Measurements from ENCODE around the gene IL3. TPM values are rescaled to one million over a fixed set of nuclear protein-coding genes. Genes with fewer than 3 reads are reported as not detected.

IL3 gene
- total RNA-seq, 1 donor from 2014 or later, result not detected

DNA sequence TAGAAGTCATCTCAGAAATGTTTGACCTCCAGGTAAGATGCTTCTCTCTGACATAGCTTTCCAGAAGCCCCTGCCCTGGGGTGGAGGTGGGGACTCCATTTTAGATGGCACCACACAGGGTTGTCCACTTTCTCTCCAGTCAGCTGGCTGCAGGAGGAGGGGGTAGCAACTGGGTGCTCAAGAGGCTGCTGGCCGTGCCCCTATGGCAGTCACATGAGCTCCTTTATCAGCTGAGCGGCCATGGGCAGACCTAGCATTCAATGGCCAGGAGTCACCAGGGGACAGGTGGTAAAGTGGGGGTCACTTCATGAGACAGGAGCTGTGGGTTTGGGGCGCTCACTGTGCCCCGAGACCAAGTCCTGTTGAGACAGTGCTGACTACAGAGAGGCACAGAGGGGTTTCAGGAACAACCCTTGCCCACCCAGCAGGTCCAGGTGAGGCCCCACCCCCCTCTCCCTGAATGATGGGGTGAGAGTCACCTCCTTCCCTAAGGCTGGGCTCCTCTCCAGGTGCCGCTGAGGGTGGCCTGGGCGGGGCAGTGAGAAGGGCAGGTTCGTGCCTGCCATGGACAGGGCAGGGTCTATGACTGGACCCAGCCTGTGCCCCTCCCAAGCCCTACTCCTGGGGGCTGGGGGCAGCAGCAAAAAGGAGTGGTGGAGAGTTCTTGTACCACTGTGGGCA is 13.8 kb downstream of the IL3 start:
- no peak for TF ChIP-seq EZH2 (IDR thresholded peaks at IDR 0.05; ENCODE audit: insufficient read depth, low read length)
- TF ChIP-seq, protein P1, sequence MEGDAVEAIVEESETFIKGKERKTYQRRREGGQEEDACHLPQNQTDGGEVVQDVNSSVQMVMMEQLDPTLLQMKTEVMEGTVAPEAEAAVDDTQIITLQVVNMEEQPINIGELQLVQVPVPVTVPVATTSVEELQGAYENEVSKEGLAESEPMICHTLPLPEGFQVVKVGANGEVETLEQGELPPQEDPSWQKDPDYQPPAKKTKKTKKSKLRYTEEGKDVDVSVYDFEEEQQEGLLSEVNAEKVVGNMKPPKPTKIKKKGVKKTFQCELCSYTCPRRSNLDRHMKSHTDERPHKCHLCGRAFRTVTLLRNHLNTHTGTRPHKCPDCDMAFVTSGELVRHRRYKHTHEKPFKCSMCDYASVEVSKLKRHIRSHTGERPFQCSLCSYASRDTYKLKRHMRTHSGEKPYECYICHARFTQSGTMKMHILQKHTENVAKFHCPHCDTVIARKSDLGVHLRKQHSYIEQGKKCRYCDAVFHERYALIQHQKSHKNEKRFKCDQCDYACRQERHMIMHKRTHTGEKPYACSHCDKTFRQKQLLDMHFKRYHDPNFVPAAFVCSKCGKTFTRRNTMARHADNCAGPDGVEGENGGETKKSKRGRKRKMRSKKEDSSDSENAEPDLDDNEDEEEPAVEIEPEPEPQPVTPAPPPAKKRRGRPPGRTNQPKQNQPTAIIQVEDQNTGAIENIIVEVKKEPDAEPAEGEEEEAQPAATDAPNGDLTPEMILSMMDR (IDR thresholded peaks at IDR 0.05; ENCODE audit: insufficient read depth, low read depth, low read length), result no peak
- Mint-ChIP-seq H3K4me3 (ENCODE audit: unreplicated experiment) (no peak overlapping the region), H3K4me1 (ENCODE audit: low read depth, unreplicated experiment) (no peaks in the 10 kb centered on the region), H3K36me3 (ENCODE audit: low read depth, unreplicated experiment) (peaks cover 3% of the 10 kb centered on the region), H3K9me3 (ENCODE audit: unreplicated experiment) (peaks cover 5% of the 10 kb centered on the region), H3K27ac (ENCODE audit: unreplicated experiment) (no peak overlapping the region), H3K27me3 (ENCODE audit: low read depth, unreplicated experiment) (peaks cover 33% of the 10 kb centered on the region)
- no peak overlapping the region for H3K27ac ChIP-seq (ENCODE audit: low read depth, low read length)
- no peak overlapping the region for H3K9ac ChIP-seq (ENCODE audit: low read length)
- H3K79me2 ChIP-seq (ENCODE audit: insufficient read depth, low read length), result no peaks in the 10 kb centered on the region
- no peaks in the 10 kb centered on the region for H4K20me1 ChIP-seq (ENCODE audit: insufficient read depth, low read length)
- FAIRE-seq, result no peak
- H3K9me3 ChIP-seq (ENCODE audit: insufficient read depth, low read depth, low read length), result no peaks in the 10 kb centered on the region
- H3K4me3 ChIP-seq (ENCODE audit: insufficient read depth, low read depth, low read length), result no peak overlapping the region
- no peak overlapping the region for H2AFZ ChIP-seq (ENCODE audit: low read depth, low read length)
- peaks cover 19% of the 10 kb centered on the region for H3K4me1 ChIP-seq (ENCODE audit: insufficient read depth, low read length)
- peak overlapping the region; percentile 47 for H3K4me2 ChIP-seq (ENCODE audit: low read length)
- no peaks in the 10 kb centered on the region for H3K36me3 ChIP-seq (ENCODE audit: insufficient read depth, low read length)
- DNase-seq (ENCODE audit: low read depth), result no peak
- no peaks in the 10 kb centered on the region for H3K27me3 ChIP-seq (ENCODE audit: insufficient read depth, low read length)

GRCh38 chr5:132074772-132075718 is 14.6 kb downstream of the IL3 start:
- Histone ChIP-seq H4K20me1 (ENCODE audit: insufficient read depth, low read length) (no peaks in the 10 kb centered on the region), H3K4me2 (ENCODE audit: low read length) (no peak overlapping the region), H2AFZ (ENCODE audit: low read depth, low read length) (no peak overlapping the region), H3K9ac (ENCODE audit: low read length) (no peak overlapping the region), H3K4me3 (ENCODE audit: insufficient read depth, low read depth, low read length) (no peak overlapping the region), H3K79me2 (ENCODE audit: insufficient read depth, low read length) (no peaks in the 10 kb centered on the region), H3K27ac (ENCODE audit: low read depth, low read length) (no peak overlapping the region), H3K4me1 (ENCODE audit: insufficient read depth, low read length) (peaks cover 19% of the 10 kb centered on the region), H3K36me3 (ENCODE audit: insufficient read depth, low read length) (no peaks in the 10 kb centered on the region), H3K9me3 (ENCODE audit: insufficient read depth, low read depth, low read length) (no peaks in the 10 kb centered on the region), H3K27me3 (ENCODE audit: insufficient read depth, low read length) (no peaks in the 10 kb centered on the region)
- no peak overlapping the region for H3K27ac Mint-ChIP-seq (ENCODE audit: unreplicated experiment)
- peaks cover 5% of the 10 kb centered on the region for H3K9me3 Mint-ChIP-seq (ENCODE audit: unreplicated experiment)
- DNase-seq (ENCODE audit: low read depth), result no peak
- TF ChIP-seq, protein P1 (IDR thresholded peaks at IDR 0.05; ENCODE audit: insufficient read depth, low read depth, low read length), result no peak
- TF ChIP-seq EZH2 (IDR thresholded peaks at IDR 0.05; ENCODE audit: insufficient read depth, low read length), result no peak
- H3K27me3 Mint-ChIP-seq (ENCODE audit: low read depth, unreplicated experiment), result peaks cover 36% of the 10 kb centered on the region
- H3K4me1 Mint-ChIP-seq (ENCODE audit: low read depth, unreplicated experiment), result no peaks in the 10 kb centered on the region
- no peak for FAIRE-seq
- peaks cover 3% of the 10 kb centered on the region for H3K36me3 Mint-ChIP-seq (ENCODE audit: low read depth, unreplicated experiment)
- no peak overlapping the region for H3K4me3 Mint-ChIP-seq (ENCODE audit: unreplicated experiment)
